Right renal cortex interstitium (tissue), 3 donors: ENCODE data around the gene TCERG1L. TPM values are rescaled to one million over a fixed set of nuclear protein-coding genes. Genes with fewer than 3 reads are reported as not detected.

Experiments
- DNase-seq, 3 donors: peaks; one replicate each; pipeline ENCODE4 v3.0.0-alpha.2; 2013; ENCODE audit warnings: low read depth in 3 of 3, low spot score in 2 of 3
- polyA plus RNA-seq, 3 donors: library from polyadenylated mRNA; unstranded; fragments of 120-200 nt; gene quantifications; one replicate each; pipeline ENCODE4 v1.2.1, GENCODE V29; 2013; ENCODE audit not compliant: insufficient read length in 3 of 3

The TCERG1L gene
- polyA plus RNA-seq, 3 donors: 1.2 to 1.7 (median 1.4) TPM

- DNase-seq: no peak
Measured at GRCh38 chr10:131231323-131231964, 80.1 kb downstream of the TCERG1L start.

- no peak for DNase-seq
Measured at GRCh38 chr10:131230641-131231322, 80.7 kb downstream of the TCERG1L start.

GRCh38 chr10:131230166-131230565 is 81.4 kb downstream of the TCERG1L start:
- DNase-seq: no peak

GRCh38 chr10:131227163-131227740 is 84.3 kb downstream of the TCERG1L start:
- no peak for DNase-seq

- DNase-seq: no peak
Measured at GRCh38 chr10:131226446-131227162, 84.9 kb downstream of the TCERG1L start.

GRCh38 chr10:131224106-131224505 is 87.4 kb downstream of the TCERG1L start:
- DNase-seq: no peak

GRCh38 chr10:131223422-131223821 is 88.1 kb downstream of the TCERG1L start:
- no peak for DNase-seq

- no peak for DNase-seq
Measured at GRCh38 chr10:131222986-131223385, 88.5 kb downstream of the TCERG1L start.

- no peak for DNase-seq
Measured at GRCh38 chr10:131221632-131222277, 89.8 kb downstream of the TCERG1L start.

GRCh38 chr10:131220601-131221171 is 90.8 kb downstream of the TCERG1L start:
- no peak for DNase-seq

- DNase-seq: no peak
Measured at GRCh38 chr10:131219955-131220489, 91.5 kb downstream of the TCERG1L start.

- DNase-seq: no peak
Measured at GRCh38 chr10:131219584-131219886, 92.0 kb downstream of the TCERG1L start.

GRCh38 chr10:131218811-131219583 is 92.5 kb downstream of the TCERG1L start:
- no peak for DNase-seq

- DNase-seq: no peak
Measured at GRCh38 chr10:131216681-131217230, 94.8 kb downstream of the TCERG1L start.

- DNase-seq: no peak
Measured at GRCh38 chr10:131215776-131216175, 95.7 kb downstream of the TCERG1L start.

- no peak for DNase-seq
Measured at GRCh38 chr10:131214521-131215244, 96.8 kb downstream of the TCERG1L start.

- DNase-seq: no peak
Measured at GRCh38 chr10:131213741-131214505, 97.6 kb downstream of the TCERG1L start.

- DNase-seq: no peak
Measured at GRCh38 chr10:131212763-131213325, 98.7 kb downstream of the TCERG1L start.
